Measurements from ENCODE around the gene LRRC2.
"Not testable (repeated sequence)": the region's sequence is repeated elsewhere in the genome, so short reads cannot be mapped to it uniquely, and the experiment has no call there.

LRRC2 gene

DNA sequence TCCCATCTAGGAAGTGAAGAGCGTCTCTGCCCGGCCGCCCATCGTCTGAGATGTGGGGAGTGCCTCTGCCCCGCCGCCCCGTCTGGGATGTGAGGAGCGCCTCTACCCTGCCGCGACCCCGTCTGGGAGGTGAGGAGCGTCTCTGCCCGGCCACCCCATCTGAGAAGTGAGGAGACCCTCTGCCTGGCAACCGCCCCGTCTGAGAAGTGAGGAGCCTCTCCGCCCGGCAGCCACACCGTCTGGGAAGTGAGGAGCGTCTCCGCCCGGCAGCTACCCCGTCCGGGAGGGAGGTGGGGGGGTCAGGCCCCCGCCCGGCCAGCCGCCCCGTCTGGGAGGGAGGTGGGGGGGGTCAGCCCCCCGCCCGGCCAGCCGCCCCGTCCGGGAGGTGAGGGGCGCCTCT, 71.6 kb downstream of the LRRC2 start:
- not testable (repeated sequence) for DNase-seq

GRCh38 chr3:46492890-46493547, 73.1 kb downstream of the LRRC2 start:
- no peak for DNase-seq

GRCh38 chr3:46491089-46492070, 74.7 kb downstream of the LRRC2 start:
- DNase-seq = no peak

DNA sequence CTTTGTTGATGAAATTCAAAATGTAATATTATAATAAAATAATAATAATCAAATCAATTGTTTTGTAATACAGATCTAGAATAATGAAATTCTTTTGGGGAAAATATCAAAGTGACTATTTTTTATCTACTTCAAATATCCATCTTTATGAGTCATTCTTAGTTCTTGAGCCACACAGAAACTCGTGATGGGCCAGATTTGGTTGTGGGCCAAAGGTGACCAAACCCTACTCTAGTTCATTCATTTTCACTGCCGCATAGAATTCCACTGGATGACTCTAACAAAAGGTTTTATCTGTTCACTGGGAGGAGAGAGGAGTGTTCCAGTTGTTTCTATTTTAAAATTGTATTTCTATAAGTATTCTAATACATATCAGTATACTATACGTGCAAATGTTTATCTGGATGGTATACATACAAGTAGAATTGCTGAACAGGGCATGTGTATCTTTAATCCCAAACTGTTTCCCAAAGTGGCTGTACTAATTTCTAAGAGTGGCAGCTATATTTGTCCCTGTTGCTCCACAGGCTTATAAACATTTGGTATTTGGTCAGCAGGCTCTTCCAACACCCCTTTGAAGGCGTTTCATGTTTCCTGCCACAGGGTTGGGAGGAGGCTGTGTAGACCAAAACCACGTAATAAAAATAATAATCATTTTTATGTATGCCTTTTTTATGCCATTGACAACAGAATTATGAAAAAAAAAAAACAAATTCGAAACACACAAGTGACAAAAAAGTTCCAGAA, 75.6 kb downstream of the LRRC2 start:
- no peak for DNase-seq

DNA sequence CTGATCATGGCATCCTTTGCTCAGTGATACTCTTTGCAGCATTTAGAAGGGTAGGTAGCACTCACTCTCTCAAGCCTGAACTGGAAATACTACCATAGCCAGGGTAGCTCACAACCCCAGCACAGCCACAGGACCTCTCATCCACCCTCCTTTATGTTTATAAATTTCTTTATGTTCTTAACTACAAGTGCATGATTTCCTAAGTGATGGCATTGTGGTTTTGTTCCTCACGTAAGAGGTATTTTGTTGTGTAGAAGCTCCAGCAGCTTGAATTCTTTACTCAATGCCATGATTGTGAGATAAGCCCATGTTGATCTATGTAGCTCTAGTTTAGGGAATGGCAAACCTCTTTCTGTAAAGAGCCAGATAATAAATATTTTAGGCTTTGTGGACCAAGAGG, 76.2 kb downstream of the LRRC2 start:
- DNase-seq = no peak

GRCh38 chr3:46489381-46489780, 76.7 kb downstream of the LRRC2 start:
- DNase-seq = no peak

DNA sequence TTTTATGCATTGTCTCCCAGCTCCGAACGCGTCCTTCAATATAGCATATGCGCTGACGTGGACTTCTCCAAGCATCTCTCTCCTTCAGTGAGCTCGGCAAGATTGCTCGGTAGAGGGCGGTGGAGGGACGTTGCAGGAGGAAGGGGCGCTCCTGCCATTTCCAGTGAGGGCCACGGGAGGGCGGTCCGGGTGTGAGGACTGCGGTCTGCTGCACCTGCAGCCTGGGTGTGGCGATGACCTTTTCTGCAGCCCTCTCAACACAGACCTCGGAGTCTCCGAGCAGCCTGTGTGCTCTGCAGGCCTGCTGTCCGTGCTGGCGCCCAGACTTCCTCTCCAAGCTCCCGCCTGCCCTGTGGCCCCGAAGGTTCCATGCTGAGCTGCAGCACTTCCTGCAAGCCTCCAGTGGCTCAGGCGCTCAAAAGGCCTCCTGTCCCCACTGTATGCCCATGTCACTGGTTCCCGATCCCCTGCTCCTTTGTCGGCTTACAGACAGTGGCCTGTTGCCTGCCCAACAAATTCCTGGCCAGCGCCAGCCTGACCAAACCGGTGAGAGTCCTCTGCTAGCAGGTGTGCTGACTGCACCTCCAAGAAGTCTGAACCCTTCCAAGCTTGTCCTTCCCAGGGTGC, 77.3 kb downstream of the LRRC2 start:
- peak; percentile 82 for DNase-seq

DNA sequence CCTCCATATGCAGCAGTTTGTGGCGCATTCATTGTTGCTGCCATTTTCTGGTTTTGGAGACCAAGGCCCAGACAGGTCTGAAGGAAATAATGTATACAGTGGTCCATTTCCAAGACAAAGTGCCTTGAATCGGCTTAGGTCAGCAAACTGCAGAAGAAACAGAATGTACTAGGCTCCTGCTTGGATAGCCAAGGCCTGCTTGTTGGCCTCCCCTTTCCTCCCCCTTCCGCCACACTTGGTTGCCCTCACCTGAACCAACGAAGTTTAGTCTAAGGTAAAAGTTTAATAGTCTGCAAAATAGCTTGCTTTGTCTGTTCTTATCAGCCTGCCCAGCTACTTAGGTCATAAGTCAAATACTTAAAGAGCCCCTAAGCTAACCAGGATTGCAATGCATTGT, 80.3 kb downstream of the LRRC2 start:
- no peak for DNase-seq

GRCh38 chr3:46484911-46485778, 81.0 kb downstream of the LRRC2 start:
- no peak for DNase-seq

GRCh38 chr3:46484388-46484787, 81.7 kb downstream of the LRRC2 start:
- DNase-seq = no peak

GRCh38 chr3:46483825-46484224, 82.3 kb downstream of the LRRC2 start:
- no peak for DNase-seq

DNA sequence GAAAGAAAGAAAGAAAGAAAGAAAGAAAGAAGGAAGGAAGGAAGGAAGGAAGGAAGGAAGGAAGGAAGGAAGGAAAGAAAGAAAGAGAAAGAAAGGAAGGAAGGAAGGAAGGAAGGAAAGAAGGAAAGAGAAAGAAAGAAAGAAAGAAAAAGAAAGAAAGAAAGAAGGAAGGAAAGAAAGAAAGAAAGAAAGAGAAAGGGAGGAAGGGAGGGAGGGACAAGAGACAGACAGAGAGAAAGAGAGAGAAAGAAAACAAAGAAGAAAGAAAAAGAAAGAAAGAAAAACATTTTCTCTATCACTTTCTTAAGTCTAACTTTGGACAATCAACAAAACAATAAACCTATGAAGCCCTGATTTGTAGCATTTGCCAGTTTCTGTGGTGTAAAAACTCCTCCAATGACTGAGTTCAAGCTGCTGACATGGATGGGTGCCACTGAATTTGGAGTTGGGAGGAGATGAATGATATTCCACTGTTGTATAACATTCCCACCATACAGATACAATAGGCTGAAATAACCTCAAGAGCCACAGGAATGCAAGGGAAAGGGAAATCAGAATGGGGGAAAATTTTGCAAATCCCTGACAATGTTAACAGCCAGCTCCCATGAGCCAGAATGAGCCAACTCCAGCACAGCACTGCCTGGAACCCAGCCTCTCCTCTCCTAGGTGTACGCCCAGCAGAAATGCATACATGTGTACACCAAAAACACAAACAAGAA, 83.3 kb downstream of the LRRC2 start:
- no peak for DNase-seq

DNA sequence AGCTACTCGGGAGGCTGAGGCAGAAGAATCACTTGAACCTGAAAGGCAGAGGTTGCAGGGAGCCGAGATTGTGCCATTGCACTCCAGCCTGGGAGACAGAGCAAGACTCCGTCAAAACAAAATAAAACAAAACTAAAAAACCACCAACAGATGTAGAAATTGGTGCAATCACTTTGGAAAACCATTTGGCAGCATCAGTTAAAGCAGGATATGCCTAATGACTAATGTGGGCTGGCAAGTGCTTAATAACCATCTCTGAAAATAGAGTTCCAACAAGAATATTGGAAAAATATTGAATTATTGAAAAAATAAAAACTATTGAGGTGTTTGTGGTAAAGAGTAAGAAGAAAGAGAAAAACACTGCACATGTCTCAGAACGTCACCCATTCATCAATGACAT, 84.5 kb downstream of the LRRC2 start:
- DNase-seq = no peak

DNA sequence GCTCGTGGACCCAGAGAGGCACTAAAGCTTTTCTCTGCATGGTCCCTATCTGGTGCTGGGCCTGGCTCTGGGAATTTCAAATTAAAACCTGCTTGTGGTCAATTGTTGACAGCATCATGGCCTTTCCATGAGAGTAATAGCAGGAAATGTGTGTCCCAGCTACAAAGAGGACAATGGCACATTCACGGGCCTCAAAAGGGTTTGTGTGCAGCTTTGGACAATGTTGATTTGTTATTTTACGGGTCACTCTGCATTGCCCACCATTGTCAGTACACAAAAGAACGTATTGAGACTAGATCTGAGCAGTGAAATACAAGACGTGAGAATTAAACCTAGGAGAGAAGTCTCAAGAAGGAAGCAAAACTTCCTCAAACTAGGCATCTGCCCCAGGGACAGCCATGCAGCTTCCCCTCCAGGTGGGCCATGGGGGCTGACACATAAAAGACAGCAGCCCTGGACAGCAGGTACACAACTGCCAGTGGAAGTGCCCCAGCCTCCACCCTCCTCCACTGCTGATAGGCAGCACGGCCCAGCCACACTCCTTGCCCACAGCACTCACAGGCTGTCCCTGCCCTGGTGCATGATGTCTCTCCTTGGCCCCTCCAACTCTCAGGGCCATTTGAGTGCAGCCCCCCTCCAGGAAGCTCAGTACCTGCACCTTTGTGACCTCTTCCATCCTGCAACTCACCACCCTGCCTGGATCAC, 85.5 kb downstream of the LRRC2 start:
- no peak for DNase-seq

DNA sequence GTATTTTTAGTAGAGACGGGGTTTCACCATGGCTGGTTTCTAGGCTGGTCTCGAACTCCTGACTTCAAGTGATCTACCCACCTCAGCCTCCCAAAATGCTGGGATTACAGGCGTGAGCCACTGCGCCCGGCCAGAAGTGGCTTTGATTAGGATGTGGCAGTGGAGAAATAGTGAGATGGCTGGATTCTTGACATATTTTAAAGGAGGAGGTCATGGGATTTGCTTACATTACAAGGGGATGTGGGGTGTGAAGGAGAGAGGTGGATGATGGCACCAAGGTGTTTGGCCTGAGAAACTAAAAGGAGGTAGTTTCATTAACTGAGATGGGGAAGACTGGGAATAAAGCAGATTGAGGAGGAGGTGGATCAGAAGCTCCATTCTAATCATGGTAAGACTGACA, 86.4 kb downstream of the LRRC2 start:
- no peak for DNase-seq

DNA sequence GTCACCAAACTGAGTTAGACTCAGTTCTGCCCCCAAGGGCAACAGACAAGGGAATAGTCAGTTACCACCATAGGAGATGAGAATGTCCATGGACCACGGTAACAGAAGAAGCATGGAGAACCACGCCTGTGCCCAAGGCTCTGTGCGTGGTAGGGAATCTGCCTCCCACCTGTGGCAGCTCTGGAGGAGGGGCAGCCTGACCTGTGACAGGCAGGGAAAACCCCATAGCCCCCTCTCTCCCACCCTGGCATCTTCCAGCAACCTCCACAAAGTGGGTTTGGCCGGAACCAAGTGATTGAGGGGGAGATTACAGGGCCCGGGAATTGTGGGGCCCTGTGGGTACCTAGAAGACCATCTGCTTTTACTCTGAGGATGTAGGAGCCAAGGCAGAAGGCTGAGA, 87.1 kb downstream of the LRRC2 start:
- no peak for DNase-seq

- DNase-seq = no peak
Measured at GRCh38 chr3:46478341-46478740, 87.8 kb downstream of the LRRC2 start.

- DNase-seq = no peak
Measured at GRCh38 chr3:46477756-46478155, 88.3 kb downstream of the LRRC2 start.

GRCh38 chr3:46477145-46477544, 89.0 kb downstream of the LRRC2 start:
- DNase-seq = no peak

DNA sequence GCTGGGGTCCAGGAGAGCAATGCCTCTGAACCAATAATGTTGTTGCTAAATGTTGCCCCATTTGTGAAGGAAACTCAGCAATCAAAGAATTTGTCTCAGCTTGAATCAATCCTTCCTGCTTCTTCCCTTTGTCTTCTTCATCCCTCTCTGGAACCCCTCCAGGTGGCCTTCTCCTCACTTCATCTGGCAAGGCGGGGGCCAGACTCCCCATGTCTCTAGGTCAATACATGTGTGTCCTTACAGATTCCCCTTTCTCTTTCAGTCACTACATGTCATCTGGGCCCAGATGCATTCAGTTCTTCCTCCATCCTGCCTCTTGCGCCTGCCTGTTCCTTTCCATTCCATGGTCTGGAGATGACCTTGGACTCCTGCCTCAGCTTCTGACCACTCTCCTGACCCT, 93.4 kb downstream of the LRRC2 start:
- no peak for DNase-seq

Data from GDM1 (cell line).